Measurements from ENCODE around the gene CDK5R1.
"Not testable (repeated sequence)": the region's sequence is repeated elsewhere in the genome, so short reads cannot be mapped to it uniquely, and the experiment has no call there.

The CDK5R1 gene

DNA sequence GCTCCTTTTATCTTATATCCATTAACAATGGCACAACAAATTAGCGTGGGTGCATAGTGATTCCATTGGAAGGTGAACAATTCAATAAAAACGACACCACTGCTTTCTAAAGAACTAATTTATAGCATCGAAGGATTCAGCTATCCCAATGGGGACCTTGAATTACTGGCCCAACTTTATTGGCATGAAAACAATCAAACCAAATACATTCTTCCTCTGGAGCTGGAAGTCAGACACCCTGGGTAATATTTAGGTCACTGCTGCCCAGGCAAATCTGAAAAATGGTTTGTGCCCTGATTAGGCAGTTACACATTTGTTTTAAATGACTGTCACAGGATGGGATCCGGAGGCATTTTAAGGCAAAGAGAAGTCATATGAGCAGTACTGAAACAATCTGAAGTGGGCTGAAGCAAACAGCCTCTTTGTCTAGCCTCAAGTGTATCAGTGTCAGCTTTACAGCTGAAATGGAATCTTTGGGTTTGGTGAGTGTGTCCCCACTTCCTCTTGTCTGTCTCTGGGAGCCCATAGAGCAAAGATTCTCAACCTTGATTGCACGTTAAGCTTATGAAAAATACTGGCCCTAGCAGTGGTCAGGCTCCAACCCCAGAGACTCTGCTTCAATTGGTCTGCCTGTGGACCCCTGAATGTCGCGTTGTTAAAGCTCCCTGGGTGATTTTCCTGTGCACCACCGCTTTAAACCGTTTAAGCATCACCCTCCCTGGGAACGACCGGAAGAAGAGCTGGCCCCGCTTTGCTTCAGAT lies 30.3 kb downstream of the CDK5R1 start:
- DNase-seq (ENCODE audit: low spot score): no peak

DNA sequence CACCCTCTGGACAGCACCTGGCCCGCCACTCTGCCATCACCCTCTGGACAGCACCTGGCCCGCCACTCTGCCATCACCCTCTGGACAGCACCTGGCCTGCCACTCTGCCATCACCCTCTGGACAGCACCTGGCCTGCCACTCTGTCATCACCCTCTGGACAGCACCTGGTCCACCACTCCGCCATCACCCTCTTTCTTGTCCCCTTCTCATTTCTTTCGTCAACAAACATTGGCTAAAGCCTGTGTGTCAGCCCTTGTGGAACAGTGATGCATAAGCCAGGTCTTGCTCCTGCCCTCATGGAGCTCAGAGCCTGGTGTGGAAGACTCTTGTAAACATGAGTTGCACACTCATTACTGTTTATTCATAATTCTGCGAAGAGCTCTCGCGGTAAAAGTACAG lies 31.2 kb downstream of the CDK5R1 start:
- no peak for DNase-seq (ENCODE audit: low spot score)

- DNase-seq (ENCODE audit: low spot score): no peak
Measured at GRCh38 chr17:32518646-32519227, 31.9 kb downstream of the CDK5R1 start.

DNA sequence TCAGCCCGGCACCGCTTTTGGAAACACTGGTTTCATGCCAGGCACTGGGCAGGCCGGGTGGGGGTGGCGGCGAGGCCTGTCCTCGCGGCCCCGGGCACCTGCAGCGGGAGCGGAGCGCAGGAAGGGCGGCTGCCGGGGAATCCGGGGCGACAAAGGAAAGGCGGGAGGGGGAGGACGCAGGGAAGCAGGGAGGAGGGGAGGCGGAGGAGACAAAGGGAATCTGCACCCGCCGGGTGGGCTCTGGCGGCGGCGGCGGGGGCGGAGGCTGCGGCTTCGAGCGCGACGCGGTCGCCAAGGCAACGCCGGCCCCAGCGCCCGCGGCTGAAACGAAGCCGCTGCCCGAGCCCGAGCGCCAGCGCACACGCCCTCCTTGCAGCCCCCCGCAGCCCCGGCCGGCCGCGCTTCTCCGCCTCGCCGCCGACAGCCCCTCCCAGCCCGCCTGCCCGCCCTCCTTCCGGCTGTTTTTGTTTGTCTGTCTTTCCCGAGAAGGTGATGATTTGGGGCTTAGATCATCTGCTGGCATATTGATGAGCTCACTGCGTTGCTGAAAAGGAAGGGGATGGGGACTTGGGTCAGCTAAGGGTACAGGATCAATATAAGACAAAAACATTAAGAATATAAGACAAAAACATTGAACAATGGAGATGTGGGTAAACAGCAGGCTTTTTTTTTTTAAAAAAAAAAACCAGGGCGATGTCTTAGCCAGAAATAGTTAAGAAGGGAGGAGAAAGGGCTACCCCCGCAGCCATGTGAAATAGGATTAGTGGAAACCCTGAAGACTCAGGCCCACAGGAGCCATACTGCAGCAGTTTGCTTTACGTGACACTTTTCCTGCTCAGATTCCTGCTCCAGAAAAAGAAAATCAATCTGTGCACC lies 32.7 kb downstream of the CDK5R1 start:
- no peak for DNase-seq (ENCODE audit: low spot score)

- DNase-seq (ENCODE audit: low spot score): peak; percentile 61
Measured at GRCh38 chr17:32520104-32520701, 33.4 kb downstream of the CDK5R1 start.

GRCh38 chr17:32520737-32521404 lies 34.1 kb downstream of the CDK5R1 start:
- DNase-seq (ENCODE audit: low spot score): no peak

GRCh38 chr17:32523017-32523680 lies 36.4 kb downstream of the CDK5R1 start:
- no peak for DNase-seq (ENCODE audit: low spot score)

DNA sequence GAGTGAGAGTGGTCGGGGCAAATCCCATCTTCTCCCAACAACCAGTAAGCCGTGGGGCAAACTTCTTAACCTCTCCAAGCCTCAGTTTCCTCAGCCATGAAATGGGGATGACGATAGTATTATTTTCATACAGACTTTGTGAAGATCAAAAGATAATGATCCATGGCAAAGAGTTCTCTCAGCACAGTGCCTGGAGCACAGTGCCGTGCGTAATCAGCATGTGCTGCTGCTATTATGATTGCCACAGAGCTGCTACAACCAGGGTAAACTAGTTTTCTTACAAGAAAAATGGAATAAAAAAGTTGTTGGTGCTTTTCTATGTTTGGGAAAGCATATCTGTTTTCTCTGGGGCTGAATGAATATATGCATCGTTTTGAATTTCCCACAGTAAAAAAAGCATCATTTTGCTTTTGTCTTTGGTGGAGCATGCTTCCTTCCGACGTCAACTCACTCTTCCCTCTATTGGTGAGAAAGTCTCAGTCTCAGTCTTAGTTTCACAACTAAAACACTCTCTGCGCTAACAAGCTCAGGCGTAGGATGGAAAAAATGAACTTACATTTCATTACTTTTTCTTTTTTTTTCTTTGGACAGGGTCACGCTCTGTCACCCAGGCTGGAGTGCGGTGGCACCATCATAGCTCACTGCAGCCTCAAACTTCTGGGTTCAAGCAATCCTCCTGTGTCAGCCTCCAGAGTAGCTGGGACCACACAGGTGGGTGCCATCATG lies 37.2 kb downstream of the CDK5R1 start:
- no peak for DNase-seq (ENCODE audit: low spot score)

DNA sequence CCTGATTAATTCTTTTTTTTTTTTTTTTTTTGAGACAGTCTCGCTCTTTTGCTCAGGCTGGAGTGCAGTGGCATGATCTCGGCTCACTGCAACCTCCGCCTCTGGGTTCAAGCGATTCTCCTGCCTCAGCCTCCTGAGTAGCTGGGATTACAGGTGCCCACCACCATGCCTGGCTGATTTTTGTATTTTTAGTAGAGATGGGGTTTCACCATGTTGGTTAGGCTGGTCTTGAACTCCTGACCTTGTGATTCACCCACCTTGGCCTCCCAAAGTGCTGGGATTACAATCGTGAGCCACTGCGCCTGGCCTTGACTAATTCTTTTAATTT lies 37.7 kb downstream of the CDK5R1 start:
- not testable (repeated sequence) for DNase-seq (ENCODE audit: low spot score)

- DNase-seq (ENCODE audit: low spot score): peak; percentile 84
Measured at GRCh38 chr17:32525122-32525521, 38.3 kb downstream of the CDK5R1 start.

- no peak for DNase-seq (ENCODE audit: low spot score)
Measured at GRCh38 chr17:32527146-32527545, 40.4 kb downstream of the CDK5R1 start.

DNA sequence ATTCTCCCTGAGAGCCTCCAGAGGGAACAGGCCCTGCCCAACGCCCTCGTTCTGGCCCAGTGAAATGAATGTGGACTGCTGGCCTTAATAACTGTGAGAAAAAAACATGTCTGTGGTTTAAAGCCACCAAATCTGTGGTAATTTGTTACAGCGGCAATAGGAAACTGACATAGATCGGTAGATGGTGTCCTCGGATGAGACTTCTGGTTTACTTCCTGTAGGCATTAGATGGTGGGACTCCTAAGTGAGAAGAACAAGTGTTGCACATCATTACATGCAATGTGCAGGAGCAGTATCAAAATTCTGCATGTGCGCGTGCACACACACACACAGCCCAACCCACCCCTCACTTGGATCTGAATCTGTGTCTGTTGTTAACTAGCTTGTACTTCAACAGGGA lies 42.0 kb downstream of the CDK5R1 start:
- DNase-seq (ENCODE audit: low spot score): no peak

- DNase-seq (ENCODE audit: low spot score): no peak
Measured at GRCh38 chr17:32529604-32530003, 42.8 kb downstream of the CDK5R1 start.

- no peak for DNase-seq (ENCODE audit: low spot score)
Measured at GRCh38 chr17:32533296-32533695, 46.5 kb downstream of the CDK5R1 start.

DNA sequence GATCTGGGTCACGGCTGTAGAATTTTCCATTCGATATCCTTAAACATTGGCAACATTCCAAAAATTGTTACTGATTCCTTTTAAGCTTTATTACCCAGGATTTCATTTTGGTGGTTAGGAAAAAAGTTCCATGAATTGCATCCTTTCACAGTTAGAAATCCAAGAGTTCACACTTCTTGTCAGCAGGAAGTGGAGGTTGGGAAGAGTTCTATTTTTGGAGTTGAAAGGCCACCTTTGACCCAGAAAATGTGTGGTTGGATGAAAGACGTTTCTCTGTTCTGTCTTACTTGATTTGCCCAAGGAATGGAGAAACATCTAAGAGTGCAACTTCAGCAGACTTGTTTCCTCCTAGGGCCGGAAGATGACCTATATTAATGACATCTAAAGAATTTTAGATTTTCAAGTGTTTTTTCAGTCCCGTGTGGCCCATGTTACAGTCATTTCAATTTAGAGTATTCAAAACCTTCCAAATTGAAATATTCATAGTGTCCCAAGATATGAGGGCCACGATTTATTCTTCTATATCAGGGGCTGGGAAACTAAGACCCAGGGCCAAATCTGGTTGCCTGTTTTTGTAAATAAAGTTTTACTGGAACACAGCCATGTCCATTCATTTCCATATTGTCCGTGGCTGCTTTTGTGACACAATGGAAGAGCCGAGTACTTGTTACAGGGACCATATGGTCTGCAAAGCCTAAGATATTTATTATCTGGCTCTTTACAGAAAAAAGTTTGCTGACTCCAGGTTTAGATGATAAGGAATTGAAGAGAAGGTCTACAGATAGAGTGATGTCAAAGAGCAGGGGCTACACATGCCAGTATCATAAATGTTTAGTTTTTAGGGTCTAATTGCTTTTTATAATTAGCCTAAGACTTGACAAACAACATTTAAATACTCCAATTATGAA lies 50.2 kb downstream of the CDK5R1 start:
- peak; percentile 65 for DNase-seq (ENCODE audit: low spot score)

All from hepatic stellate cell (primary cell).